Upper lobe of left lung (tissue), 4 donors: ENCODE data around the gene ZNF681.
"Not testable (repeated sequence)": the region's sequence is repeated elsewhere in the genome, so short reads cannot be mapped to it uniquely, and the experiment has no call there.

Experiments
- POLR2A ChIP-seq, 4 donors: fragments of 450-650 bp; IDR thresholded peaks; one replicate each; pipeline ENCODE4 v1.5.1; 2016 to 2017; ENCODE audit warnings: antibody characterized with exemption in 4 of 4, mild to moderate bottlenecking in 2 of 4
- POLR2AphosphoS5 ChIP-seq, 2 donors: sonication (generic); formaldehyde crosslinking; IDR thresholded peaks; one replicate each; pipeline ENCODE4 v1.5.1; 2017; ENCODE audit warnings: antibody characterized with exemption in 2 of 2
- TF ChIP-seq, protein P1 (sequence below), 6 experiments: fragments of 450-650 bp in 4 of 6; fragments of 200-600 bp in 2 of 6; sonication (generic) in 2 of 6; IDR thresholded peaks; one replicate each; pipeline ENCODE4 v1.5.1; 2016 to 2019; ENCODE audit warnings: antibody characterized with exemption in 6 of 6

DNA sequence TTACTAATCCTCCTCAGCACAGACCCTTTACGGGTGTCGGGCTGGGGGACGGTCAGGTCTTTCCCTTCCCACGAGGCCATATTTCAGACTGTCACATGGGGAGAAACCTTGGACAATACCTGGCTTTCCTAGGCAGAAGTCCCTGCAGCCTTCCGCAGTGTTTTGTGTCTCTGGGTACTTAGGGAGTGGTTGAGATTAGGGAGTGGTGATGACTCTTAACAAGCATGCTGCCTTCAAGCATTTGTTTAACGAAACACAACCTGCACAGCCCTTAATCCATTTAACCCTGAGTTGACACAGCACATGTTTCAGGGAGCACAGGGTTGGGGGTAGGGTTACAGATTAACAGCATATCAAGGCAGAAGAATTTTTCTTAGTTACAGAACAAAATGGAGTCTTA is 34.5 kb downstream of the ZNF681 start:
- TF ChIP-seq, protein P1, sequence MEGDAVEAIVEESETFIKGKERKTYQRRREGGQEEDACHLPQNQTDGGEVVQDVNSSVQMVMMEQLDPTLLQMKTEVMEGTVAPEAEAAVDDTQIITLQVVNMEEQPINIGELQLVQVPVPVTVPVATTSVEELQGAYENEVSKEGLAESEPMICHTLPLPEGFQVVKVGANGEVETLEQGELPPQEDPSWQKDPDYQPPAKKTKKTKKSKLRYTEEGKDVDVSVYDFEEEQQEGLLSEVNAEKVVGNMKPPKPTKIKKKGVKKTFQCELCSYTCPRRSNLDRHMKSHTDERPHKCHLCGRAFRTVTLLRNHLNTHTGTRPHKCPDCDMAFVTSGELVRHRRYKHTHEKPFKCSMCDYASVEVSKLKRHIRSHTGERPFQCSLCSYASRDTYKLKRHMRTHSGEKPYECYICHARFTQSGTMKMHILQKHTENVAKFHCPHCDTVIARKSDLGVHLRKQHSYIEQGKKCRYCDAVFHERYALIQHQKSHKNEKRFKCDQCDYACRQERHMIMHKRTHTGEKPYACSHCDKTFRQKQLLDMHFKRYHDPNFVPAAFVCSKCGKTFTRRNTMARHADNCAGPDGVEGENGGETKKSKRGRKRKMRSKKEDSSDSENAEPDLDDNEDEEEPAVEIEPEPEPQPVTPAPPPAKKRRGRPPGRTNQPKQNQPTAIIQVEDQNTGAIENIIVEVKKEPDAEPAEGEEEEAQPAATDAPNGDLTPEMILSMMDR (IDR thresholded peaks at IDR 0.05), result not testable (repeated sequence)
- TF ChIP-seq POLR2A, POLR2AphosphoS5 (IDR thresholded peaks at IDR 0.05): not testable (repeated sequence)
